Neural progenitor cell (in vitro differentiated cells): ENCODE results near the gene CWC22.

Source experiments
- CTCF ChIP-seq: fragments of 200-600 bp; sonication (generic); IDR thresholded peaks from 2 replicates; pipeline ENCODE4 v1.5.1; 2017; ENCODE audit warnings: antibody characterized with exemption, mild to moderate bottlenecking
- EZH2 ChIP-seq: fragments of 200-600 bp; sonication (generic); IDR thresholded peaks from 2 replicates; pipeline ENCODE4 v1.6.1; 2017; ENCODE audit warnings: antibody characterized with exemption, mild to moderate bottlenecking, moderate library complexity

- no peak for TF ChIP-seq CTCF
- no peak for TF ChIP-seq EZH2
Observed at GRCh38 chr2:180021850-180022249, 14.8 kb upstream of the CWC22 start.
